ENCODE data around the gene EIF4A3.

DNA sequence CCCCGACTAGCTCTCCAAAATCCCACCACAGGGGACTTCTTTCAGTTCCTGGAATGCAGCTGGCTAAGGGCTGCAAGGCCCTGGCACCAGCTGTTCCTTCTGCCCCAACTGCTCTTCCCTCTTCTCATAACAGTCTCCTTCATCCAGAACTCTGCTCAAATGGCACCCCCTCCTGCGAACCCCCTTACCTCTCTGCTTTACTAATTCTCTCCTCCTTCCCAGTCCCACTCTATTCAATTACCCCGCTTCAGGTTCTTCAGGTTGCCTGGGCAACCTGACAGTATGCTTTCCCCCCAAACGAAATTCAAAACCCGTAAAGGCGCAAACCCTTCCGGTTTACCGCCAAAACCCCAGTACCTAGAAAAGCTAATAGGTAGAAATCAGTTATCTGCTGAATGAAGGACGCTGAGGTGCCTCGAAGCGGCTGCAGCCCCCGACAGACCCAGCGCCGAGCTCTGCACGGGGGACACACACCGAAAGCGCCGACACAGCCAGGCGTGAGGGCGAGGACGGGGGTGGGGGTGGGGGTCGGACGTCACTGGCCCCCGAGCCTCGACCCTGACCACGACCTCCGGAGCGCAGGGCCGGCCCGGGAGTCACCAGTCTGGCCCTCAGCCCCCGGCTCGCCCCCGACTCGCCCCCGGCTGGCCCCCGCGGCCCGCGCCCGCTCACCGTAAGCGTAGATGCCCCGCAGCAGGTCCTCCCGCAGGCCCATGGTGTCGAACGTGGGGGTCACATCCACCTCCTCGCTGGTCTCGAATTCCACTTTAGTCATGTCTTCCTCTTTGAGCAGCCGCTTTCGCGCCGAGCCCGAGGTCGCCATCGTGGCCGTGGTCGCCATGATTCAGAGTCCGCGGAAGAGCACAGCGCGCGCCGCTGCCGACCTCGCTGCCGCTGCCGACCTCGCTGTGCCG is 550 bp downstream of the EIF4A3 start:
- TF ChIP-seq EP300 (IDR thresholded peaks at IDR 0.05) = no peak
- TF ChIP-seq, protein P1, sequence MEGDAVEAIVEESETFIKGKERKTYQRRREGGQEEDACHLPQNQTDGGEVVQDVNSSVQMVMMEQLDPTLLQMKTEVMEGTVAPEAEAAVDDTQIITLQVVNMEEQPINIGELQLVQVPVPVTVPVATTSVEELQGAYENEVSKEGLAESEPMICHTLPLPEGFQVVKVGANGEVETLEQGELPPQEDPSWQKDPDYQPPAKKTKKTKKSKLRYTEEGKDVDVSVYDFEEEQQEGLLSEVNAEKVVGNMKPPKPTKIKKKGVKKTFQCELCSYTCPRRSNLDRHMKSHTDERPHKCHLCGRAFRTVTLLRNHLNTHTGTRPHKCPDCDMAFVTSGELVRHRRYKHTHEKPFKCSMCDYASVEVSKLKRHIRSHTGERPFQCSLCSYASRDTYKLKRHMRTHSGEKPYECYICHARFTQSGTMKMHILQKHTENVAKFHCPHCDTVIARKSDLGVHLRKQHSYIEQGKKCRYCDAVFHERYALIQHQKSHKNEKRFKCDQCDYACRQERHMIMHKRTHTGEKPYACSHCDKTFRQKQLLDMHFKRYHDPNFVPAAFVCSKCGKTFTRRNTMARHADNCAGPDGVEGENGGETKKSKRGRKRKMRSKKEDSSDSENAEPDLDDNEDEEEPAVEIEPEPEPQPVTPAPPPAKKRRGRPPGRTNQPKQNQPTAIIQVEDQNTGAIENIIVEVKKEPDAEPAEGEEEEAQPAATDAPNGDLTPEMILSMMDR (IDR thresholded peaks at IDR 0.05) = no peak
